Astrocyte of the spinal cord (primary cell): ENCODE measurements around the gene SIGMAR1.

ENCODE experiments used
- DNase-seq: peaks from one replicate; pipeline ENCODE4 v3.0.0; 2011; ENCODE audit warnings: low read depth, low spot score
- H3K4me3 ChIP-seq: 2 replicates; pipeline ENCODE4 v1.5.1; 2011; ENCODE audit warnings: low read depth, mild to moderate bottlenecking, low read length, moderate library complexity
- CTCF ChIP-seq: IDR thresholded peaks from 2 replicates; pipeline ENCODE4 v1.5.1; 2012; ENCODE audit warnings: low read depth, mild to moderate bottlenecking, low read length, inconsistent platforms
- in situ Hi-C: cut with HindIII; loops from 2 replicates; pipeline ENCODE4 v1.10.0; 2017; ENCODE audit warnings: low sequenced_read_pairs

Gene SIGMAR1

GRCh38 chr9:34675048-34675714 lies 37.6 kb upstream of the SIGMAR1 start:
- no peak overlapping the region for H3K4me3 ChIP-seq
- in situ Hi-C loops: no loop called here
- peak; percentile 96 for TF ChIP-seq CTCF
- peak; percentile 63 for DNase-seq

- H3K4me3 ChIP-seq: no peak overlapping the region
- in situ Hi-C loops: no loop called here
- DNase-seq: no peak
- TF ChIP-seq CTCF: no peak
Measured at GRCh38 chr9:34674440-34674839, 36.9 kb upstream of the SIGMAR1 start.

GRCh38 chr9:34671307-34671706 lies 33.7 kb upstream of the SIGMAR1 start:
- in situ Hi-C loops: no loop called here
- TF ChIP-seq CTCF: no peak
- H3K4me3 ChIP-seq: no peak overlapping the region
- no peak for DNase-seq

GRCh38 chr9:34669809-34670562 lies 32.4 kb upstream of the SIGMAR1 start:
- TF ChIP-seq CTCF: no peak
- DNase-seq: no peak
- in situ Hi-C loops: no loop called here
- H3K4me3 ChIP-seq: no peak overlapping the region

GRCh38 chr9:34665381-34666250 lies 28.0 kb upstream of the SIGMAR1 start:
- TF ChIP-seq CTCF: no peak
- H3K4me3 ChIP-seq: peak overlapping the region; percentile 85
- in situ Hi-C loops: no loop called here
- peak; percentile 93 for DNase-seq

- peak overlapping the region; percentile 85 for H3K4me3 ChIP-seq
- no peak for DNase-seq
- in situ Hi-C loops: no loop called here
- TF ChIP-seq CTCF: no peak
Measured at GRCh38 chr9:34665067-34665380, 27.4 kb upstream of the SIGMAR1 start.
